GM23338 (cell line): ENCODE results near the gene CFTR. TPM values are rescaled to one million over a fixed set of nuclear protein-coding genes. Genes with fewer than 3 reads are reported as not detected.

ENCODE experiments used
- ATAC-seq: fragments of 200-7000 bp; cut with Tn5 transposase; 3 replicates; pipeline ENCODE4 v1.9.1; 2020
- DNase-seq: peaks from one replicate; pipeline ENCODE4 v3.0.0-alpha.2; 2015; ENCODE audit warnings: low spot score
- H2AFZ ChIP-seq: fragments of 200-600 bp; sonication (generic); 2 replicates; pipeline ENCODE4 v1.8.0; 2016; ENCODE audit warnings: antibody characterized with exemption, mild to moderate bottlenecking, moderate library complexity
- H3F3A ChIP-seq: fragments of 200-600 bp; sonication (generic); replicated peaks from 2 replicates; pipeline ENCODE4 v1.8.0; 2017; ENCODE audit warnings: antibody characterized with exemption, mixed run types, low read depth
- H3K27ac ChIP-seq: fragments of 200-600 bp; sonication (generic); 2 replicates; pipeline ENCODE4 v1.6.1; 2016; ENCODE audit warnings: low read depth
- H3K27me3 ChIP-seq: fragments of 200-600 bp; sonication (generic); 2 replicates; pipeline ENCODE4 v1.8.0; 2016; ENCODE audit warnings: mild to moderate bottlenecking, mixed run types, moderate library complexity; ENCODE audit not compliant: insufficient read depth
- H3K36me3 ChIP-seq: fragments of 200-600 bp; sonication (generic); 2 replicates; pipeline ENCODE4 v1.8.0; 2016; ENCODE audit warnings: mild to moderate bottlenecking; ENCODE audit not compliant: insufficient read depth
- H3K4me1 ChIP-seq: fragments of 200-600 bp; sonication (generic); 2 replicates; pipeline ENCODE4 v1.8.0; 2016; ENCODE audit warnings: mild to moderate bottlenecking, moderate library complexity; ENCODE audit not compliant: insufficient read depth
- H3K4me2 ChIP-seq: fragments of 200-600 bp; sonication (generic); 2 replicates; pipeline ENCODE4 v1.7.1; 2017; ENCODE audit warnings: mixed run types
- H3K4me3 ChIP-seq: fragments of 200-600 bp; sonication (generic); 2 replicates; pipeline ENCODE4 v1.6.1; 2016; ENCODE audit warnings: mixed run types
- H3K79me2 ChIP-seq: fragments of 200-600 bp; sonication (generic); replicated peaks from 2 replicates; pipeline ENCODE4 v1.8.0; 2017; ENCODE audit warnings: mild to moderate bottlenecking; ENCODE audit not compliant: insufficient read depth
- H3K9me2 ChIP-seq: fragments of 200-600 bp; sonication (generic); 2 replicates; pipeline ENCODE4 v1.8.0; 2017; ENCODE audit not compliant: insufficient read depth
- H4K20me1 ChIP-seq: fragments of 200-600 bp; sonication (generic); replicated peaks from 2 replicates; pipeline ENCODE4 v1.8.0; 2017; ENCODE audit warnings: mild to moderate bottlenecking; ENCODE audit not compliant: insufficient read depth
- H3K27ac Mint-ChIP-seq: 2 replicates; pipeline ENCODE4 v1.8.0; 2020; ENCODE audit warnings: inconsistent platforms, mild to moderate bottlenecking, moderate library complexity, mixed read lengths
- H3K27me3 Mint-ChIP-seq: 3 replicates; pipeline ENCODE4 v1.8.0; 2022; ENCODE audit warnings: low read depth, mild to moderate bottlenecking, moderate library complexity, mixed read lengths, inconsistent platforms; ENCODE audit not compliant: insufficient read depth, poor library complexity
- H3K36me3 Mint-ChIP-seq: 3 replicates; pipeline ENCODE4 v1.8.0; 2021; ENCODE audit warnings: low read depth, mild to moderate bottlenecking, inconsistent platforms, moderate library complexity, mixed read lengths
- H3K4me1 Mint-ChIP-seq: 3 replicates; pipeline ENCODE4 v1.8.0; 2020; ENCODE audit warnings: mild to moderate bottlenecking, inconsistent platforms, mixed read lengths
- H3K4me3 Mint-ChIP-seq: 3 replicates; pipeline ENCODE4 v1.8.0; 2021; ENCODE audit warnings: moderate library complexity, mild to moderate bottlenecking, inconsistent platforms, mixed read lengths
- H3K9me3 Mint-ChIP-seq: 3 replicates; pipeline ENCODE4 v1.8.0; 2020; ENCODE audit warnings: moderate library complexity, mild to moderate bottlenecking, inconsistent platforms, mixed read lengths
- CREB1 ChIP-seq: fragments of 250-450 bp; sonication (Bioruptor Pico); IDR thresholded peaks from 2 replicates; pipeline ENCODE4 v1.5.0; 2020; ENCODE audit warnings: low read depth, mild to moderate bottlenecking, moderate library complexity
- JUNB ChIP-seq: IDR thresholded peaks from one replicate; pipeline ENCODE4 v1.6.1; 2016; ENCODE audit warnings: antibody characterized with exemption; ENCODE audit not compliant: unreplicated experiment
- POLR2AphosphoS5 ChIP-seq: IDR thresholded peaks from 2 replicates; pipeline ENCODE4 v1.6.1; 2016; ENCODE audit warnings: antibody characterized with exemption, low read depth
- STAT1 ChIP-seq: IDR thresholded peaks from one replicate; pipeline ENCODE4 v1.6.1; 2016; ENCODE audit warnings: antibody characterized with exemption; ENCODE audit not compliant: unreplicated experiment
- ZNF114 ChIP-seq: fragments of 250-450 bp; sonication (Bioruptor Pico); IDR thresholded peaks from 2 replicates; pipeline ENCODE4 v1.5.0; 2020; ENCODE audit warnings: mild to moderate bottlenecking, moderate library complexity
- ZNF331 ChIP-seq: fragments of 250-450 bp; sonication (Bioruptor Pico); IDR thresholded peaks from 2 replicates; pipeline ENCODE4 v1.5.0; 2020; ENCODE audit warnings: low read depth, mild to moderate bottlenecking, moderate library complexity
- polyA plus RNA-seq: library from polyadenylated mRNA; unstranded; fragments of >200 nt; fragmentation: Nextera tagmentation; extraction: Ambion mirVana; gene quantifications from 2 replicates; pipeline ENCODE4 v1.2.1, GENCODE V29; 2016
- total RNA-seq: library from RNA; depleted of rRNA; stranded (reverse); fragments of >200 nt; shearing (Covaris generic); gene quantifications from 2 replicates; pipeline ENCODE4 v1.2.3, GENCODE V29; 2014
- TF ChIP-seq, protein P1 (sequence below): fragments of 250-450 bp; sonication (Bioruptor Pico); IDR thresholded peaks from 2 replicates; pipeline ENCODE4 v1.5.0; 2020; ENCODE audit warnings: mild to moderate bottlenecking, moderate library complexity
- TF ChIP-seq, protein P2 (sequence below): IDR thresholded peaks from 2 replicates; pipeline ENCODE4 v1.6.1; 2016; ENCODE audit warnings: antibody characterized with exemption

The CFTR gene
- total and polyA plus RNA-seq, 2 experiments from 2014 or later: 0.45 to 1.2 TPM

DNA sequence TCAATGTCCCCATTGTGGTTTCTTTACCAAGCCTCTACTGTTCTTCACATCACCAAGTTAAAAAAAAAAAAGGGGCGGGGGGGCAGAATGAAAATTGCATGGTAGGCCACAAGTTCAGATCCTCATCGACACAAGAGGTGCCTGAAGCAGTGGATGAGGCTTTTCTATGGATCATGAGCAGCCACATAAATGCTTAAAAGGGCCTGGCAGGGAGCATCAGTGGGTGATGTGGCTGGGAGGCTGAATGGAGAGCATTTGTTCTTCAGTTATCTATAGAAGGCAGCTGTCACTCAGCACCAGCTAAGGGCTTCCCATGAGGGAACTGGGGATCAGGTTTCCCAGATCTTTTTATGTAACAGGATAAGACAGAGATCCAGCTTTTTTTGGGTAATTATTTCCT lies 117.9 kb downstream of the CFTR start:
- H3K4me1 ChIP-seq: no peaks in the 10 kb centered on the region
- H3K36me3 ChIP-seq: no peaks in the 10 kb centered on the region
- Mint-ChIP-seq H3K36me3 (no peaks in the 10 kb centered on the region), H3K4me1 (no peaks in the 10 kb centered on the region), H3K27ac (no peak overlapping the region), H3K4me3 (no peak overlapping the region), H3K27me3 (peaks cover 2% of the 10 kb centered on the region), H3K9me3 (no peaks in the 10 kb centered on the region)
- H3K9me2 ChIP-seq: no peaks in the 10 kb centered on the region
- no peaks in the 10 kb centered on the region for H4K20me1 ChIP-seq
- no peak overlapping the region for H3K27ac ChIP-seq
- ATAC-seq (peak; percentile 68), DNase-seq (no peak)
- H3K79me2 ChIP-seq: no peaks in the 10 kb centered on the region
- no peak overlapping the region for H3K4me3 ChIP-seq
- H3K4me2 ChIP-seq: no peak overlapping the region
- no peak overlapping the region for H2AFZ ChIP-seq
- TF ChIP-seq CREB1 (CRISPR knock-in tag): no peak
- TF ChIP-seq, protein P1, sequence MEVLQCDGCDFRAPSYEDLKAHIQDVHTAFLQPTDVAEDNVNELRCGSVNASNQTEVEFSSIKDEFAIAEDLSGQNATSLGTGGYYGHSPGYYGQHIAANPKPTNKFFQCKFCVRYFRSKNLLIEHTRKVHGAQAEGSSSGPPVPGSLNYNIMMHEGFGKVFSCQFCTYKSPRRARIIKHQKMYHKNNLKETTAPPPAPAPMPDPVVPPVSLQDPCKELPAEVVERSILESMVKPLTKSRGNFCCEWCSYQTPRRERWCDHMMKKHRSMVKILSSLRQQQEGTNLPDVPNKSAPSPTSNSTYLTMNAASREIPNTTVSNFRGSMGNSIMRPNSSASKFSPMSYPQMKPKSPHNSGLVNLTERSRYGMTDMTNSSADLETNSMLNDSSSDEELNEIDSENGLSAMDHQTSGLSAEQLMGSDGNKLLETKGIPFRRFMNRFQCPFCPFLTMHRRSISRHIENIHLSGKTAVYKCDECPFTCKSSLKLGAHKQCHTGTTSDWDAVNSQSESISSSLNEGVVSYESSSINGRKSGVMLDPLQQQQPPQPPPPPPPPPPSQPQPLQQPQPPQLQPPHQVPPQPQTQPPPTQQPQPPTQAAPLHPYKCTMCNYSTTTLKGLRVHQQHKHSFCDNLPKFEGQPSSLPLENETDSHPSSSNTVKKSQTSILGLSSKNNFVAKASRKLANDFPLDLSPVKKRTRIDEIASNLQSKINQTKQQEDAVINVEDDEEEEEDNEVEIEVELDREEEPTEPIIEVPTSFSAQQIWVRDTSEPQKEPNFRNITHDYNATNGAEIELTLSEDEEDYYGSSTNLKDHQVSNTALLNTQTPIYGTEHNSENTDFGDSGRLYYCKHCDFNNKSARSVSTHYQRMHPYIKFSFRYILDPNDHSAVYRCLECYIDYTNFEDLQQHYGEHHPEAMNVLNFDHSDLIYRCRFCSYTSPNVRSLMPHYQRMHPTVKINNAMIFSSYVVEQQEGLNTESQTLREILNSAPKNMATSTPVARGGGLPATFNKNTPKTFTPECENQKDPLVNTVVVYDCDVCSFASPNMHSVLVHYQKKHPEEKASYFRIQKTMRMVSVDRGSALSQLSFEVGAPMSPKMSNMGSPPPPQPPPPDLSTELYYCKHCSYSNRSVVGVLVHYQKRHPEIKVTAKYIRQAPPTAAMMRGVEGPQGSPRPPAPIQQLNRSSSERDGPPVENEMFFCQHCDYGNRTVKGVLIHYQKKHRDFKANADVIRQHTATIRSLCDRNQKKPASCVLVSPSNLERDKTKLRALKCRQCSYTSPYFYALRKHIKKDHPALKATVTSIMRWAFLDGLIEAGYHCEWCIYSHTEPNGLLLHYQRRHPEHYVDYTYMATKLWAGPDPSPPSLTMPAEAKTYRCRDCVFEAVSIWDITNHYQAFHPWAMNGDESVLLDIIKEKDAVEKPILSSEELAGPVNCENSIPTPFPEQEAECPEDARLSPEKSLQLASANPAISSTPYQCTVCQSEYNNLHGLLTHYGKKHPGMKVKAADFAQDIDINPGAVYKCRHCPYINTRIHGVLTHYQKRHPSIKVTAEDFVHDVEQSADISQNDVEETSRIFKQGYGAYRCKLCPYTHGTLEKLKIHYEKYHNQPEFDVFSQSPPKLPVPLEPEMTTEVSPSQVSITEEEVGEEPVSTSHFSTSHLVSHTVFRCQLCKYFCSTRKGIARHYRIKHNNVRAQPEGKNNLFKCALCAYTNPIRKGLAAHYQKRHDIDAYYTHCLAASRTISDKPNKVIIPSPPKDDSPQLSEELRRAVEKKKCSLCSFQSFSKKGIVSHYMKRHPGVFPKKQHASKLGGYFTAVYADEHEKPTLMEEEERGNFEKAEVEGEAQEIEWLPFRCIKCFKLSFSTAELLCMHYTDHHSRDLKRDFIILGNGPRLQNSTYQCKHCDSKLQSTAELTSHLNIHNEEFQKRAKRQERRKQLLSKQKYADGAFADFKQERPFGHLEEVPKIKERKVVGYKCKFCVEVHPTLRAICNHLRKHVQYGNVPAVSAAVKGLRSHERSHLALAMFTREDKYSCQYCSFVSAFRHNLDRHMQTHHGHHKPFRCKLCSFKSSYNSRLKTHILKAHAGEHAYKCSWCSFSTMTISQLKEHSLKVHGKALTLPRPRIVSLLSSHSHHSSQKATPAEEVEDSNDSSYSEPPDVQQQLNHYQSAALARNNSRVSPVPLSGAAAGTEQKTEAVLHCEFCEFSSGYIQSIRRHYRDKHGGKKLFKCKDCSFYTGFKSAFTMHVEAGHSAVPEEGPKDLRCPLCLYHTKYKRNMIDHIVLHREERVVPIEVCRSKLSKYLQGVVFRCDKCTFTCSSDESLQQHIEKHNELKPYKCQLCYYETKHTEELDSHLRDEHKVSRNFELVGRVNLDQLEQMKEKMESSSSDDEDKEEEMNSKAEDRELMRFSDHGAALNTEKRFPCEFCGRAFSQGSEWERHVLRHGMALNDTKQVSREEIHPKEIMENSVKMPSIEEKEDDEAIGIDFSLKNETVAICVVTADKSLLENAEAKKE (CRISPR knock-in tag): no peak
- no peak for TF ChIP-seq JUNB
- TF ChIP-seq STAT1: no peak
- TF ChIP-seq, protein P2, sequence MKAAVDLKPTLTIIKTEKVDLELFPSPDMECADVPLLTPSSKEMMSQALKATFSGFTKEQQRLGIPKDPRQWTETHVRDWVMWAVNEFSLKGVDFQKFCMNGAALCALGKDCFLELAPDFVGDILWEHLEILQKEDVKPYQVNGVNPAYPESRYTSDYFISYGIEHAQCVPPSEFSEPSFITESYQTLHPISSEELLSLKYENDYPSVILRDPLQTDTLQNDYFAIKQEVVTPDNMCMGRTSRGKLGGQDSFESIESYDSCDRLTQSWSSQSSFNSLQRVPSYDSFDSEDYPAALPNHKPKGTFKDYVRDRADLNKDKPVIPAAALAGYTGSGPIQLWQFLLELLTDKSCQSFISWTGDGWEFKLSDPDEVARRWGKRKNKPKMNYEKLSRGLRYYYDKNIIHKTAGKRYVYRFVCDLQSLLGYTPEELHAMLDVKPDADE: no peak
- no peak for TF ChIP-seq ZNF114
- no peaks in the 10 kb centered on the region for H3K27me3 ChIP-seq
- no peaks in the 10 kb centered on the region for H3F3A ChIP-seq

DNA sequence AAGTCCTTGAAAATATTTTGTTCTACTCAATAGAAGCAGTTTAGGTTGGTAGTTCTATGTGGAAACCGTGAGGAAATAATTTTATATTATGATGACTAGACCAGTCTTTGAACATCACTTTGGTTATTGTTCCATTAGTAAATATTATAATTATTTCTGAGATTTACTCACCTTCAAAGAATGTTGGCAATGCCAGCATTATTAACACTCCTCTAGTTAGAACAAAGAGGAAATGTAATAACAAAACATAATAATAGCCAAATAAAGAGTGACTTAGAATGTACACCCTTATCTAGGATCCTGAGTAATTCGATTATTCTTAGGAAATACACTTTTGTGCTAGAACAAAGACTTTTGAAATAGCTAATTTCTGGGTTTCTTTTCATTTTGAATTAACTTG lies 121.1 kb downstream of the CFTR start:
- no peaks in the 10 kb centered on the region for H3K27me3 Mint-ChIP-seq
- TF ChIP-seq POLR2AphosphoS5 (no peak), CREB1 (CRISPR knock-in tag) (no peak), ZNF114 (no peak), JUNB (no peak), ZNF331 (no peak)

More for the DNA sequence above, 121.1 kb downstream of the CFTR start:
- Mint-ChIP-seq H3K9me3 (no peaks in the 10 kb centered on the region), H3K4me1 (no peaks in the 10 kb centered on the region), H3K36me3 (no peaks in the 10 kb centered on the region), H3K4me3 (no peak overlapping the region), H3K27ac (no peak overlapping the region)
- Histone ChIP-seq H3K79me2 (no peaks in the 10 kb centered on the region), H3K27ac (no peak overlapping the region), H3K9me2 (no peaks in the 10 kb centered on the region), H3K4me3 (no peak overlapping the region), H3F3A (no peaks in the 10 kb centered on the region), H3K4me1 (no peaks in the 10 kb centered on the region), H4K20me1 (no peaks in the 10 kb centered on the region), H2AFZ (no peak overlapping the region), H3K36me3 (no peaks in the 10 kb centered on the region), H3K27me3 (no peaks in the 10 kb centered on the region), H3K4me2 (no peak overlapping the region)
- ATAC-seq (no peak), DNase-seq (no peak)
